ENCODE data around the gene INPP5A.

DNA sequence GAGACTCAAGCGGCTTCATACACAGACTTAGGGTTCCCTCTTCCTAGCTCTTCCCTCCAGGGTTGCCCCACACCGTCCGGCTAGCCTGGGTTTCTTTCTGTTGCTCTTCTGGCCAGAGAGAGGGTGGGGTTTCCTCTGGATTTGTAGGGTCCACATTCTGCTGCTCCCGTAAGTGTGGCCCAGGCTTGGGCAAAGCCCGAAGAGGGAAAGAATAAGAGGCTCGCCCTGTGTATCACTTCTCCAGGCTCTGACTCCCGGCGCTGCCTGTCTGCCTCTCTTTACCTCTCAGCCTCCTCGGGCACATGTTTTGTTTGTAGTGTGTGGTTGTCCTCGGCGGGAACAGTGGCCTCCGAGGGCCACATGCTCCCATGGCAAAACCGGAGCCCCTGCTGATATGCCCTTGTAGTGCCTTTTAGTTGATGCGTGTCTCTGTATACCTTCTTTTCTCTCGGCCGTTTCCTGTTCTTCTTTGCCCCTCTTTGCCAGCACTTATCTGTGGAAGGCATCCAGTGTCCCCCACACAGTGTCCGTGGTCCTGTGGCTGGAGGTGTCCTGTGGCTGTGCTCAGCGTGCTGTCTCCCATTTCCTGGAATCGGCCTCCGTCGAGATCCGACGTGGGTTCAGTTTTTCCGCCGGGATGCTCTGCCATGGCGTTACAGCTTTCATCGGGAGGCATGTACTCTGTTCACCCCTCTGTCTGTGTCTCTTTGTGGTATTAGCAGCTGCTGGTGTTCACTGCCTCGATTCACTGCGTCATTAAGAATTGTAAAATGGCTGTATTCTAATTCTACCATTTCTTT lies 102.9 kb downstream of the INPP5A start:
- TF ChIP-seq ZFP3 (CRISPR knock-in tag; IDR thresholded peaks at IDR 0.05) = no peak
- TF ChIP-seq, protein P1, sequence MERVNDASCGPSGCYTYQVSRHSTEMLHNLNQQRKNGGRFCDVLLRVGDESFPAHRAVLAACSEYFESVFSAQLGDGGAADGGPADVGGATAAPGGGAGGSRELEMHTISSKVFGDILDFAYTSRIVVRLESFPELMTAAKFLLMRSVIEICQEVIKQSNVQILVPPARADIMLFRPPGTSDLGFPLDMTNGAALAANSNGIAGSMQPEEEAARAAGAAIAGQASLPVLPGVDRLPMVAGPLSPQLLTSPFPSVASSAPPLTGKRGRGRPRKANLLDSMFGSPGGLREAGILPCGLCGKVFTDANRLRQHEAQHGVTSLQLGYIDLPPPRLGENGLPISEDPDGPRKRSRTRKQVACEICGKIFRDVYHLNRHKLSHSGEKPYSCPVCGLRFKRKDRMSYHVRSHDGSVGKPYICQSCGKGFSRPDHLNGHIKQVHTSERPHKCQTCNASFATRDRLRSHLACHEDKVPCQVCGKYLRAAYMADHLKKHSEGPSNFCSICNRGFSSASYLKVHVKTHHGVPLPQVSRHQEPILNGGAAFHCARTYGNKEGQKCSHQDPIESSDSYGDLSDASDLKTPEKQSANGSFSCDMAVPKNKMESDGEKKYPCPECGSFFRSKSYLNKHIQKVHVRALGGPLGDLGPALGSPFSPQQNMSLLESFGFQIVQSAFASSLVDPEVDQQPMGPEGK (CRISPR knock-in tag; IDR thresholded peaks at IDR 0.05; ENCODE audit: borderline replicate concordance) = no peak
- no peak for TF ChIP-seq ZNF8 (CRISPR knock-in tag; IDR thresholded peaks at IDR 0.05)
- TF ChIP-seq ZNF565 (CRISPR knock-in tag; conservative IDR thresholded peaks at IDR 0.05; ENCODE audit: low read depth) = no peak
- no peak for TF ChIP-seq ZNF70 (CRISPR knock-in tag; IDR thresholded peaks at IDR 0.05)
- TF ChIP-seq ESRRG (CRISPR knock-in tag; IDR thresholded peaks at IDR 0.05) = no peak
- TF ChIP-seq, protein P2, sequence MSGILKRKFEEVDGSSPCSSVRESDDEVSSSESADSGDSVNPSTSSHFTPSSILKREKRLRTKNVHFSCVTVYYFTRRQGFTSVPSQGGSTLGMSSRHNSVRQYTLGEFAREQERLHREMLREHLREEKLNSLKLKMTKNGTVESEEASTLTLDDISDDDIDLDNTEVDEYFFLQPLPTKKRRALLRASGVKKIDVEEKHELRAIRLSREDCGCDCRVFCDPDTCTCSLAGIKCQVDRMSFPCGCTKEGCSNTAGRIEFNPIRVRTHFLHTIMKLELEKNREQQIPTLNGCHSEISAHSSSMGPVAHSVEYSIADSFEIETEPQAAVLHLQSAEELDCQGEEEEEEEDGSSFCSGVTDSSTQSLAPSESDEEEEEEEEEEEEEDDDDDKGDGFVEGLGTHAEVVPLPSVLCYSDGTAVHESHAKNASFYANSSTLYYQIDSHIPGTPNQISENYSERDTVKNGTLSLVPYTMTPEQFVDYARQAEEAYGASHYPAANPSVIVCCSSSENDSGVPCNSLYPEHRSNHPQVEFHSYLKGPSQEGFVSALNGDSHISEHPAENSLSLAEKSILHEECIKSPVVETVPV (CRISPR knock-in tag; IDR thresholded peaks at IDR 0.05) = no peak
- no peak for TF ChIP-seq TCF4 (CRISPR knock-in tag; IDR thresholded peaks at IDR 0.05; ENCODE audit: borderline replicate concordance)

Data from SK-N-SH treated with all-trans-retinoic acid at 6 μM for 48 hours (cell line).